Measurements from ENCODE around the gene INPP5B. TPM values are rescaled to one million over a fixed set of nuclear protein-coding genes. Genes with fewer than 3 reads are reported as not detected.

Gene INPP5B
- total RNA-seq, 1 donor from 2014 or later: 21.2 TPM

GRCh38 chr1:37831109-37831508 is 115.7 kb downstream of the INPP5B start:
- Mint-ChIP-seq H3K36me3 (ENCODE audit: low read depth) (peaks cover 41% of the 10 kb centered on the region), H3K4me1 (ENCODE audit: low read depth) (no peaks in the 10 kb centered on the region), H3K4me3 (ENCODE audit: unreplicated experiment) (no peak overlapping the region), H3K9me3 (ENCODE audit: low read depth) (no peaks in the 10 kb centered on the region), H3K27ac (ENCODE audit: unreplicated experiment) (no peak overlapping the region), H3K27me3 (ENCODE audit: low read depth) (no peaks in the 10 kb centered on the region)
- no peak for DNase-seq (ENCODE audit: low spot score)
- no peak for TF ChIP-seq CTCF (IDR thresholded peaks at IDR 0.05)

DNA sequence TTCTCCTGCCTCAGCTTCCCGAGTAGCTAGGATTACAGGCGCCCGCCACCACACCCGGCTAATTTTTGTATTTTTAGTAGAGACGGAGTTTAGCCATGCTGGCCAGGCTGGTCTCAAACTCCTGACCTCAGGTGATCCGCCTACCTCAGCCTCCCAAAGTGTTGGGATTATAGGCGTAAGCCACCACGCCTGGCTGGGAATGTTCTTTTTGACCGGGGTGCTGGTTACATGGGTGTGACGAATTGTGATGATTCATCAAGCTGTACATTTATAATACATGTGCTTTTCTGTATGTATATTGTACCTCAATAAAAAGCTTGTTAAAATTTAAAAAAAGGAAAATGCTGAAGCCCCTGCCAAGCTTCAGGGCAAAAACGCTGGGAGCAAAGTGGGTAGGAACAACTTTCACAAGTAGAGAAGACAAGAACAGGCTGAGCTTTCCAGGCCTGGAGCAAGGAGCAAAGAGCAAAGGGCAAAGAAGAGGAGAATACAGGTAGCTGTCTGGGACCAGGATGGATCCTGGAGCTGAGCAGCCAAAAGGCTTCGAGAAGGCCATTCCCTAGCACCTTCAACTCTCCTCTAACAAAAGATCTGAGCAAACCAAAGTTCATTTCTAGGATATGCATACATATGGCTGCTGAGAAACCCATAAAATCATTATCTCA is 118.3 kb downstream of the INPP5B start:
- DNase-seq (ENCODE audit: low spot score): no peak
- H3K27me3 Mint-ChIP-seq (ENCODE audit: low read depth): no peaks in the 10 kb centered on the region
- H3K4me1 Mint-ChIP-seq (ENCODE audit: low read depth): no peaks in the 10 kb centered on the region
- peaks cover 27% of the 10 kb centered on the region for H3K36me3 Mint-ChIP-seq (ENCODE audit: low read depth)
- no peak overlapping the region for H3K4me3 Mint-ChIP-seq (ENCODE audit: unreplicated experiment)
- no peak overlapping the region for H3K27ac Mint-ChIP-seq (ENCODE audit: unreplicated experiment)
- TF ChIP-seq CTCF (IDR thresholded peaks at IDR 0.05): no peak
- H3K9me3 Mint-ChIP-seq (ENCODE audit: low read depth): no peaks in the 10 kb centered on the region

DNA sequence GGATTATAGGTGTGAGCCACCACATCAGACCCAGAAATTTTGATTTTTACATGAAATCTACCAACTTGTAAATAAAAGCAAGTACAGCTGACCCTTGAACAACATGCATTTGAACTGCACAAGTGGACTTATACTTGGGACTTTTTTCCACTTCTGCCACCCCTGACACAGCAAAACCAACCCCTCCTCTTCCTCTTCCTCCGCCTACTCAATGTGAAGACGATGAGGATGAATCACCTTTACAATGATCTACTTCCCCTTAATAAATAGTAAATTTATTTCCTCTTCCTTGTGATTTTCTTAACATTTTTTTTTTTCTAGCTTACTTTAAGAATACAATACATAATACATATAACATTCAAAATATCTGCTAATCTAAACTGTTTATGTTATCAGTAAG is 121.3 kb downstream of the INPP5B start:
- Mint-ChIP-seq H3K27ac (ENCODE audit: unreplicated experiment) (no peak overlapping the region), H3K27me3 (ENCODE audit: low read depth) (no peaks in the 10 kb centered on the region), H3K4me3 (ENCODE audit: unreplicated experiment) (no peak overlapping the region), H3K4me1 (ENCODE audit: low read depth) (no peaks in the 10 kb centered on the region), H3K36me3 (ENCODE audit: low read depth) (peaks cover 30% of the 10 kb centered on the region), H3K9me3 (ENCODE audit: low read depth) (no peaks in the 10 kb centered on the region)
- no peak for DNase-seq (ENCODE audit: low spot score)
- TF ChIP-seq CTCF (IDR thresholded peaks at IDR 0.05): no peak

- no peaks in the 10 kb centered on the region for H3K4me1 Mint-ChIP-seq (ENCODE audit: low read depth)
- no peaks in the 10 kb centered on the region for H3K27me3 Mint-ChIP-seq (ENCODE audit: low read depth)
- H3K9me3 Mint-ChIP-seq (ENCODE audit: low read depth): no peaks in the 10 kb centered on the region
- H3K27ac Mint-ChIP-seq (ENCODE audit: unreplicated experiment): no peak overlapping the region
- peaks cover 31% of the 10 kb centered on the region for H3K36me3 Mint-ChIP-seq (ENCODE audit: low read depth)
- no peak for TF ChIP-seq CTCF (IDR thresholded peaks at IDR 0.05)
- no peak for DNase-seq (ENCODE audit: low spot score)
- no peak overlapping the region for H3K4me3 Mint-ChIP-seq (ENCODE audit: unreplicated experiment)
These were observed 122.9 kb downstream of the INPP5B start for GRCh38 chr1:37824001-37824400.

DNA sequence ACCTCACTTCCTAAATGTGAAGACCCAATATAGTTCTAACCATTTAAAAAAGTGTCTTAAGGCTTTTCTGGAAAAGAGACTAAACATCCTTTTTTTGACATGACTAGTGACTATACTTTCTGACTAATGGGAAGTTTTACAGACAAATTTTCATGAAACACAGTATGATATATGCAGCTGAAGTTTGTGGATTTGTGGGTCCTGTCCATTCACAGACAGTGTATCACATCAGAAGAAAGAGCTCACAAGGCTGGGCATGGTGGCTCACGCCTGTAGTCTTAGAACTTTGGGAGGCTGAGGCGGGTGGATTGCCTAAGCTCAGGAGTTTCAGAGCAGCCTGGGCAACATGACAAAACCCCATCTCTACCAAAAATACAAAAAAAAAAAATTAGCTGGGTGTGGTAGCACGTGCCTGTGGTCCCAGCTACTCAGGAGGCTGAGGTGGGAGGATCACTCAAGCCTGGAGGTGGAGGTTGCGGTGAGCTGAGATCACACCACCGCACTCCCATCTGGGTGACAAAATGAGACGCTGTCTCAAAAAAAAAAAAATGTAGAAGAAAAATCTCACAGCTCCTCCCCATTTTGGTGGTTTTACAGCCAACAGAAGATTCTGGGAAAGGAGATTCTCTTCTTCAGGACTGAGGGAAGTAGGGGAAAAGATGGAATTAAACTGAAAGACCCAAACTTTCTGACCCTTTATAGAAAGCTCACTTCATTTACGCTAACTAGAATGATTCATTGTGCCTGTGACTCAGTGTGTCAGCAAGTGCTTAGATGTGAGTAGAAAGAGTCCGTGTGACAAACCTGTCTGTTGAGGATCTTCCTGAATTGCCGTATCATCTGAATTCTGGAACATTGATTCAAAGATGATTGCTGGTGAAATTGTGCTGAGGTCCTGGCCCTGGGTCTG is 123.7 kb downstream of the INPP5B start:
- Mint-ChIP-seq H3K36me3 (ENCODE audit: low read depth) (peaks cover 28% of the 10 kb centered on the region), H3K9me3 (ENCODE audit: low read depth) (no peaks in the 10 kb centered on the region), H3K27ac (ENCODE audit: unreplicated experiment) (no peak overlapping the region), H3K4me1 (ENCODE audit: low read depth) (no peaks in the 10 kb centered on the region), H3K27me3 (ENCODE audit: low read depth) (no peaks in the 10 kb centered on the region), H3K4me3 (ENCODE audit: unreplicated experiment) (no peak overlapping the region)
- DNase-seq (ENCODE audit: low spot score): no peak
- no peak for TF ChIP-seq CTCF (IDR thresholded peaks at IDR 0.05)

All from chondrocyte (in vitro differentiated cells).